NK-92 treated with Interleukin-12 subunit alpha and Interleukin-12 subunit beta, amount 100 ng/mL, for 24 hours (cell line): Measurements from ENCODE around the gene SDK1.

Experiments used
- DNase-seq: peaks from one replicate; lab custom pipeline; 2025; lab: John Stamatoyannopoulos, UW

Gene SDK1

DNA sequence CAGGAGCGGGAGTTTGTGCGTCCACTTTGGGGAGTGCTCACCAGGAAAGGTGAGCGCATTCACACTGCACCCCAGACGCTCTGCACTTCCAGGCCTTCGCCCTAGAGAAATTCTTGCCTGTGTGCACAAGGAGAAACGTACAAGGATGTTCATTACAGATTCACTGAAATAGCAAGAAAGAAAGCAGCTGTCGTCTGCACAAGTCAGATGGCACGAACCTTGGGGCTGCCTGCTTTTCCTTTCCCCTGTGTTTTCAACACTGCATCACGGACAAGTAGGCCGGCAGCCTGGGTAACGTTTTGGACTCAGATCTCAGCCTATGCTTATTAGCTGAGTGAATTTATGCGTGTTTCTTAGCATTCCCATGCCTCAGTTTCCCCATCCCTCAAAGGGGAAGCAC is 834.2 kb downstream of the SDK1 start:
- DNase-seq = no peak

DNA sequence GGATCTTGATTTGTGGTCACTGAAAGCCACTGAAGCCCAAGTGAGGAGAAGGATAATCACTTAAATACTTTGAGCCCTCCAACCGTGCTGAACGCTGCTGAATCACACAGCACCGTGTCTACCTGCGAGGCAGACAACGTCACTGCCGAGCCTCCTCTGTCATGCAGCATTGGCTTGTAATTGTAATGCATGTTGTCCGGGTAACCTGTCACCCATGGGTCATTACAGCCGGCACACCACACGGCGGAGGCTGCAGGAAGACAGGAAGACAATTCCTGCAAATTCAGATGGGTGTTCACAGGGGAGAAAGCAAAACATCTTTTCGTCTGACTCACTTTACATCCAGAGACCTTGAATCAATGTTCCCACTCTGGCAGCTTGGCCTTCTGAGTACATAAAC is 835.0 kb downstream of the SDK1 start:
- no peak for DNase-seq

DNA sequence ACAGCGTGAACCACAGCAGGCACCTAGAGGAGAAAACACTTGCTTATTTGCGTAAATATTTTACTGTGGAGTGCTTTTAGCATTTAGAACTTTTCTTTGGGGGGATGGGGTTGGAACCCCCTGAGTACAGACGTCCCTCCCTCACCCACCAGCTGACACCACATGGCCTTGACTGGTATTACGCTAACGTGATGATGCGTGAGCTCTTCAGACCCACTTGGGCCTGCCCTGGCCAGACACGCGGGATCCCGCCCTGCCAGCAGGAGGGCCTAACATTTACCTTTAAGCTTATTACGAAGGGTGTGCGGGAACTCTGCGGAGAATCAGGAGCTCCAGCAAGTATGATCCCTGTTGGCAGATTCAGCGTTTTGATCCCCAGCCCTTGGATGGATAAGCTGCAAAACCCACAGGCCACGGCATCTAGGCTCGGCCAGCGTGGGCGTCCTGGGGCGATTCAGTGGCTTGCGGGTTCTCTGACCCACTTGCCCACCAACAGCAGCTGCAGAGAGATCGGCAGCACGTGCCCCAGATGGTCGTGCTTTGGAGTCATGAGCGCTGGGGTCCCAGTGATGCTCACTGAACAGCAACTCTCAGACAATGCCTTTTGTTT is 835.6 kb downstream of the SDK1 start:
- DNase-seq = no peak

DNA sequence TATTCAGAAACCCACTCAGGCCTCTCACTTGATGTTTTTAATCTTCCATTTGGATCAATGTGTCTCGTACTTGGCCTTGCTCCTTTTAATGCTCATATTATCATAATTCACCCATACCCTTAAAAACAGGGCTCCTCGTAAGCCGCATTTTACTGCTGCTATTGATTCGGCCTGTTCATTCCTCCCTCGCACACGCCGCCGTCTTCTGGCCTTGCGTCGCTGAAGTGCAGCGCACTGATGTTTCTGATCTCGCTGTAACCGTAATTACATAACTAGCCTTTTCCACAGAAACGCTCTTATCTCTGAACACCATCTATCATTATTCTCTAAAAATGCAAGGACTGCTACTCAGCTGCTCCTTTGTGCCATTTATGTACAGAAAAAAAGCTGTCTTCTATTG is 836.5 kb downstream of the SDK1 start:
- DNase-seq = no peak

DNA sequence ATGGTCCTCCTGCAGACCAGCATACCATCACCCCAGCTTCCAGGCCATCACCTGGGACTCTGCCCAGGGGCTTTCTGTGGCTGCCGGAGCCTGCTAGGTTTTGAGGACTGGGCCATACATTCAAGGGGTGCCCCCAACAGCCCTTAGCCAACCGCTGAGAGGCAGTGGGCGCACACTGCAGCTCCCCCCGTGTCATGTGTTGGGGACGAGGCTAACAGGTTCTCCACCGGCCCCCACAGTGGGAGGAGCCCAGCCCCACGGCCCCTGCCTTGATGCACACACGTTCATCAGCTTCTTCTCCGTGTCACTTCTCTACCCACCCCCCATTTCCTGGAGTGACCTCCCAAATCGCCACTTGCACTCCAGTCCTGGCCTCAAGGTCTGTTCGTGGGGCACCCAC is 837.8 kb downstream of the SDK1 start:
- DNase-seq = no peak

DNA sequence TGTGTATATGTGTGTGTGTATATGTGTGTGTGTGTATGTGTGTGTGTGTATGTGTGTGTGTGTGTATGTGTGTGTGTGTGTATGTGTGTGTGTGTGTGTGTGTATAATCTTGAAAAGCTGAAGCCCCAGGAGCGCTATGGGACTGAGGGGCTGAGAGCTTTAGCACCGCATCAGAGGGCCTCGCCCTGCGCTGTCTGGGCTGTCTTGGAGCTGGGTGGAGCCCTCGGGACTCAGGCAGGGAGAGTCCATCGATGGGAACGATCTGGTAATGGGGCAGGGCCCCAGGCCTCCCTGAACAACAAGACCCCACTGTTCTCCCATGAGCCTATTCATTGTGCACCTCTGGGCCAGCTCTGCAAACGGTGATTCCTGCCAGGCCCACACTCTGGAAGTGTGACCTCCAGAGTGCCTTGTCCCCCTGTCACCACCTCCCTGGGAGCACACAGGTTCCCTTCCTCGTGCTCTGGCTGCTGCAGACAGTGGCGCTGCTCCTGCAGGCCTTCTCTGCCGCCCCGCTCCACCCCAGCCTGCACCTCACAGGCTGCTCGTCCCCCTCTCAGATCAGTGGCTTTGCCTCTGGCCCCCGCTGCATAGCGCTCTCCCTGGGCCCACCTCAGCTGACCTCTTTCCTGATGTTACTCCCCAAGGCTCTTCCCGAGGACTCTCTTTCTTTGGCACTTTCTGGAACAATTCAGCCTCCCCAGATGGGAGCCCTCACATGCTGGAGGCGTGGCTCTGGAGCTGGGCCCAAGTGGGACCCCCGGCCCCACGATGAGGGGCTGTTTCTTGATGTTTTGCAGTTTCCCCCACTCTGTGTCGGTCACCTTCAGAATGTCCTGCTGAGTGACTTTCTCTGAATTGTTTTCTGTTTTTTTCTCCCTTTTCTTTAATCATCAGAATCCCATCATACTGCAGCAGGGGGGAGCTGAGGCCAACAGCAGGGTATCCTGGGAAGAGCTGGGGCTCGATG is 838.9 kb downstream of the SDK1 start:
- no peak for DNase-seq

DNA sequence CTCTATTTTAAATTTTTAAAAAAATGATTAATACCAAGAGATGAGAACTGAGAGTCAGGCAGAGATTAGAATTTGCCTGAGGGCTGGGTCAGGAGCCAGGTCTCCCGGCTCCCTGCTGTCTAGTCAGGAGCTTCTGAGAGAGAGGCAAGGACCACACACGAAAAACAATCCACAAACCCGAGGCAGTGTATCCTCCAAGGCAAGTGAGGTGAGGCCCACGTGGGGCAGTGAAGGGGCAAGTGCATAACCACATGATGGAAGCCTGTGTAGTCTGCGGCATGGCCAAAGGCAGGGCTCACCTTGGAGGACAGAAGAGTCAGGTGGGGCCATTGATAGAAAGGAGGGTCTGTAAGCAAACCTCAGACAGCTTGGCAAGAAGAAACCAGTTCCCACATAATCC is 839.9 kb downstream of the SDK1 start:
- no peak for DNase-seq

DNA sequence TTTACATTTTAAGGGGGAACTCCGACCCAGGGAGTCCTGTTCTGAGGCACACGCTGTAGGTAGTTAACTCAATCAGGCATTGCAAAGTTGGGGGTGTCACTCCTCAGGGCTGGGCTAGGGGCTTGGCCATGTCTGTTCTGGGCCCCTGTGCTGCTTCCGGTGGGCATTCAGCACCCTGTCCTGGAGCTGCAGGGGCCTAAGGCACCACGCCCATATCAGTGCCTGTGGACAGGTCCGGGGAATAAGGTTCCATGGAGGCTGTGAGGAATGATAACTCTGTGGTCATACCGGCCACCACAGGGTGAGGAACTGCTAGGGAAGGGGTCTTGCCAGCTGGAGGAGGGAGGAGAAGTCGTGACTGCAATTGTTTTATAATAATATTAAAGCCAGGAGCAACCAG is 842.0 kb downstream of the SDK1 start:
- DNase-seq = no peak

DNA sequence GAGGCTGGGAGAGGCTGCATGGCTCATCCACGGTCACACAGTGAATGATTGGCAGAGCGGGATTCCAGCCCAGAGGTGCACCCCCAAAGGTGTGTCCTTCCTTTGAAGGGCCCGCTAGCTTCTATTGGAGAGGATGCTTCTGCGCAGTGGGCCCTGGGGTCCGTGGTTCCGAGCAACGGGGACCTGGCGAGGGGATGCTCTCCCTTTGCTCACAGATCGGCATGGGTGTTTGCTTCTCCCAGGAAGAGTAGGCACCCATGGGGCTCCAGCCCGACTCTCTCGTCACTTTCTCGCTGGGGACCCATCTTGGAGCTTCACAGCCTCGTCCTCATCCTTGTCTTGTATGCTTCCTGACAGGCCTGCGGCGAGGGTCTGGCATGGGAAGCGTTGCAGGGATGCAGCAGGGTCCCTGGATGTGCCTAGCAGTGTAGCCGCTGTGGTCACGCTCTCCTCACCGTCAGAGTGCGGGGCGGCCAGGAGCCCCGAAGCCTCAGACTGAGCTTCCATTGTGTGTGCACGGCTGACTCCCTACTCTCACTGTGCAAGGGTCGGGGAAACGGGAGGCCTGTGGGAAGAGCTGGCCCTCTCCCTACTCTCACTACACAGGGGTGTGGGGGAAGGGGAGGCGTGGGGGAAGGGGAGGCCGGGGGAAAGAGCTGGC is 842.6 kb downstream of the SDK1 start:
- no peak for DNase-seq

DNA sequence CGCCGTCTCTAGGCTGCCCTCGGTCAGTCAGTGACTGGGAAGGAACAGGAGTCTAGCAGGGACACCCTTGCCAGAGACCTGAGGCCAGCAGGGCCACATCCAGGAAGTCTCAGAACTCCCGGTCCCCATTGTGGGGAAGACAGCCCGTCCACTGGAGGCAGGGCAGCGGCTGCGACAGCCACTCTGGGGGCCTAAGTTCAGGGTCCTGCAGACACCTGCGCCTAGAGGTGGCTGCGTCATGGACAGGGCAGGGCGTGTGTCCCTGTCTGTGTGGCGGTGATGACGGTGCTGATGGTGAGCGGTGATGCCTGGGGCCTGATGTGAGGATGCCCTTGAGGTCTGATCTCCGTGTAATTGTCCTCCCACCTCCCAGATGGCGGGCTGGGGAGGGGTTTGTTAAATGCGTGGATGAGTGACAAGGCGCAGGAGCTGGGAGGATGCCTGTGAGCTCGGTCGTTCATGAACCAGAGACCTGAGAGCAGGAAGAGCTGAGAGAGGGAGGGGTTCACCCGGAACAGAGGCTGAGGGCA is 843.2 kb downstream of the SDK1 start:
- DNase-seq = no peak

DNA sequence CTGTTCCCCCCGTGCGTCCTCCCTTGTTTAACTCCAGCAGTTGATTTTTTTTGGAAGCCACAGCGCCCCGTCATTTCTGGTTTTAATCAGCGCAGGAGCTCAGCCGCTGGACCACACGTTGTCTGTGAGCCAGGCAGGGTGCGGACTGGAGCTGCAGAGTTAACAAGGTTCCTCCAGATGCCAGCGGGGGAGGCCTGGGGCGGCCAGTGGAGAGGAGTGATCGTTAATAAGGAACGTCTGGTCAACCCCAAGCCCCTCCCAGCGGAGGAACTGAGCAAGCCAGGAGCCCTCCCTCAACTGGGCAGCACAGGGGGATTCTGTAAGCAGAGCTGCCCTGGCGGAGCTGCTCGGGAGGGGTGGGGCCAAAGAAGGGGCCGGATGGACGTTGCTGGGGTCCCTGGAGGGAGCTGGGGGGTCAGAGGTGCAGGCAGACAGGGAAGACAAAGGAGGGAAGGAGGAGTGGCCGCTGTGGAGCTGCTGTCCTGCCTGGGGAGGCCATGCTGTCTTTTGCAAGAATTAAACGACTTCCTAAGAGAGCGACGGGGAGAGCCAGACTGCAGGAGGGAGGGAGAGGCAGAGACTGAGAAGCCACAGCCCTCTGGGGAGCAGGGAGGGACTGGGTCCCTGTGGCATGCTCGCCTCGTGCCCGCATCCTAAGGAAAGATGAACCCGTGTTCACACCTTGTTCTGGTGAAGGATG is 843.9 kb downstream of the SDK1 start:
- no peak for DNase-seq

DNA sequence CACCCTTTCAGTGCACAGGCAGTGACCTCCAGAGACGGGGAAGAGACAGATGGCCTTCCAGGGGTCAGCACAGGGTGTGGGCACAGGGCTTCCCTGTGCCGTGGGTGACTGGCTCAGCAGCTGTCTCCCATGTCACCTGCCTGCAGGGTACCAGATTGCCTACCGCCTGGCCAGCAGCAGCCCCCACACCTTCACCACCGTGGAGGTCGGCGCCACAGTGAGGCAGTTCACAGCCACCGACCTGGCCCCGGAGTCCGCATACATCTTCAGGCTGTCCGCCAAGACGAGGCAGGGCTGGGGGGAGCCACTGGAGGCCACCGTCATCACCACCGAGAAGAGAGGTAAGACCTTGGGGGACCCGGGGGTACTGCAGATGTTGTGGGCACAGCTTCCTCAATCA is 844.5 kb downstream of the SDK1 start:
- DNase-seq = no peak

DNA sequence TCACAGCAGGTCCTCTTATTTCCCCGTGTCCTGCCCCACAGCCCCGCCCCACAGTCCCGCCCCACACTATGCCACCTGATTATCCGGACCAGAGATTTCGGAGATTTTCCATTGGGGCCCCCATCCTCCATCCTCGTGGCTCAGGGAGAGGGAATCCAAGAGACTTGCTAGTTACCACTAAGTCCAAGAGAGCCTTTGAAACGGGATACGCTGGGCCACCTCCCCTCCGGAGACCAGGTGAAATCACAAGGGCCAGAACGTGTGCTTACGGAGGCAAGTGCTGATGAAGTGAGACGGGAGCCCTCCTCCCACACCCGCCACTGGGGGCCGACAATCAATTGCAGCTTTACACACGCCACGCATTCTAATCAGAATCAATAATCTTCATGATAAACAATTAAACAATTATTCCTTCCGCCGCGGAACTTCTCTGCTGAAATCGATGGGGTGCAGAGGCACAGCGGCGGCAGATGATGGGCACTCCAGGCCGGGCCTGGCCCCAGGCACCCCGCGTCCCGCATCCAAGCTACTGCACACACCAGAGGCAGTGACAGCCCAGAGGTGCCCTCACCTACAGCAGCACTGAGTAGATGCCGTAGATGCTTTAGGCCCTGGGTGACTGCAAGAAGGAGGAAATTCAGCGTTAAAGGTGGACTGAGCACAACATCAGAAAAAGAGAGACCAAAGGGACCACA is 847.0 kb downstream of the SDK1 start:
- no peak for DNase-seq

DNA sequence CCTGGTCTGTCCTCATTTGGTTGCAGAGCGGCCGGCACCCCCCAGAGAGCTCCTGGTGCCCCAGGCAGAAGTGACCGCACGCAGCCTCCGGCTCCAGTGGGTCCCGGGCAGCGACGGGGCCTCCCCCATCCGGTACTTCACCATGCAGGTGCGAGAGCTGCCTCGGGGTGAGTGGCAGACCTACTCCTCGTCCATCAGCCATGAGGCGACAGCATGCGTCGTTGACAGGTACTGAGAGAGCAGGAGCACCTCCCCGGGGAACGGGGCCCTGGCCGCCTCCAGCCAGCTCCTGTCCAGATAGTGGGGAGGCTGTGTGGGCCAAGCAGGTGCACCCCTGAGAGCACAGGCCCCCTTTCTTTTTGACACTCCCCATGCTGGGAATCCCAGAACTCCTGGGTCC is 848.2 kb downstream of the SDK1 start:
- no peak for DNase-seq

DNA sequence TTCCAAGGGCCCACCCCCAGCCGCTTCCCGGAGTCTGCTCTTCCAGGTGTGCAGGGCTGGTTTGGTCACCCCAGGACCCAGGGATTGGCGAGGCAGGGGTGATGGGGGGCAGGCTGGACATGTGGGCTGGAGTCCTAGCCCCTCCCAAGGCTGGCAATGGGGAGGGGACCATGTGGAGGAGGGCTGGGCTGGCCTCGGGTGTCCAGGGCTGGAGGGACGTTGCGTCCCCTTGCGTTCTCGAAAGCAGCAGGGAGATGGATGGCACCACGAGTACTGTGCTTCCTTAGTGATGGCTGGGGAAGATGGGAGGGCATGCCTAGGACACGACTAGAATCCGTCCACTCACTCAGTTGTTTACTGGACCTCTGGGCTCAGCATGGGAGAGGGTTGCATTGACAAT is 848.6 kb downstream of the SDK1 start:
- DNase-seq = no peak

DNA sequence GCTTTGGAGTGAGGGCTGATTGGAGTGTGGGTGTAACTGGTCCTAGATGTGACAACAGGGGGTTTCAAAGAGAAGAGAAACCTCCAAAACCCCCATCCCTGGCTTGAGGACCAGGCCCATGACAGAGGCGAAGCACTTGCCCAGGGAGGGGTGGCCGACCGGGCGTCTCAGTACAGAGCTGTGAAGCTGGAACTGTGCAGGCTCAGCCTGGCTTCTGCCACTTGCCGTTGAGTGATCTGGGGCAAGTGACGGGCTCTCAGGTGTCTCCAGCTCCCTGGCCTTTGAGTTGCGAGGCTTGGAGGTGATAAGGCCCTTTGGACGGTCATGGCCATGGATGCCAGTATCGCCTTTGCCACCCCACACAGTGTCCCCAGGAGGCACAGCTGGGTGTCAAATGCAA is 849.7 kb downstream of the SDK1 start:
- no peak for DNase-seq

DNA sequence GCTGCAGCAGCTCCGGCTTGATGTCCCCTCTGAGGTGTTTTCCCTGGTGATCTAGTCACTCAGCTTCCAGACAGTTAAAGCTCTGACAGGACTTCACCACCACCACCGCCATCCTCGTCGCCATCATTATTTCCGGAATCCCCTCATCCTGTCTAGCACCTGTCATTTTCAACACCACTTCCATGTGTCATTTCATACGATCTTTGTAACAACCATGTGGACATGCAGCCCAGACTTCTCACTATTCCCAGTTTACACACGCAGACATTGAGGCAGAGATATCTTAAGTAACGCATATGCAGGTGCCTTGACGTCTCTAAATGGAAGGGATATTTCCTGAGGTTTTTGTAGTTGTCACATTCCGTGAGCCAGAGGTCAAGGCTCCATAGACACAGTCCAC is 850.5 kb downstream of the SDK1 start:
- DNase-seq = no peak

DNA sequence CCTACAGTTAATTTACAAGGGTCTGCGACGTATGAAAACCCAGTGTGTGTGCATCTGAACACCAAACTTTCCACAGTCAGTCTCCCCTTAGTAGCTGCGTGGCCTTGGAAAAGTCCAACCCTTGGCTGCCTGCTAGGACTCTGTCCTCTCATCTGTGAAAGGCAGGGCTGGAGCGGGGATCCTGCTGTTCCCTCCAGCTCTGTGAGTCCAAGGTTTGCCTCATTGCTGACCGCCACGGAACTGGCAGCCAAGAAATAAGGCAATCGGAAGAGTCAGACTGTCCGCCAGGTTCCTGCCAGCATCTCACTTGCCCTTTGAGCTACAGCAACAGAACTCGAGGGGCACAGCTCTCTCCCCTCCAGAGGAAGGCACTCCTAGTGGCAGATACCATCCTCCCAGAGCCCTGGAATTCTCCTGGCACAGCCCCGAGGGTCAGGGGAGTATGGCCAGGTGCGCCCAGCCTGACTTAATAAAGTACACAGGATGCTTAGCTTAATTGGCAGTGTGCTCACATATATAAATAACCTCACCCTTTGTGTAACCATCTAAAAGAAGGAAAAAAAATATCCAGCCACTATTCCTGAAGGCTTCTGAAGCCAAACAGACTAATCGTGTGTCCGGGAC is 851.0 kb downstream of the SDK1 start:
- DNase-seq = no peak

DNA sequence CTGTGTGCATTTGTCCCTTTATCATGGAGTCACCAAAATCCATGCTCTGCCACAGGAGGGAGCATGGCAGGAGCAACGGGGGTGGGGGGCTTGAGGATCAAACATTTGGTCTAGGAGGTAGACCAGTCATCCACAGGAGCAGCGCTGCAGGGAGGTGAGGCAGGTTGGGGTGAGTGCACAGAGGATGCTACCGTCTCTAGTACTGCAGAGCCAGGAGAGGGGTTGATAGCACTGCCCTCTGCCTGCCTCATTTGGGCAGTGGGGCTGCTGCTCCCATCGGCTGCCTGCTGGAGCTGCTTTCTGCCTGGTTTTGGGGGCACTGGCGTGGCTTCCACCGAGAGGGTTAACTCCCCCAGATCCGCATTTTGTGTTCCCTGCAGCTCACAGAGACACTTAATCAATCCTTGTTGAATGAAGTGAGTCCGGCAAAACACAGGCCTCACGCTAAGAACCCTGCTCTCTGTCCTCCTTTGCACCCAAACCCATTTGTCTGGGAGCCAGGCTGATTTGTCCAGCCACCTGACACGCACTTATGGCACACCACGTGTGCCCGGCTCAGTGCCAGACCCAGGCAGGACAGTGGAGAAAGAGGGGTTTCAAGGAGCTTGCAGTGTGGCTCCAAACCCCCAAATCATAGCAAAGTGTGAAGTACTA is 854.0 kb downstream of the SDK1 start:
- DNase-seq = no peak

DNA sequence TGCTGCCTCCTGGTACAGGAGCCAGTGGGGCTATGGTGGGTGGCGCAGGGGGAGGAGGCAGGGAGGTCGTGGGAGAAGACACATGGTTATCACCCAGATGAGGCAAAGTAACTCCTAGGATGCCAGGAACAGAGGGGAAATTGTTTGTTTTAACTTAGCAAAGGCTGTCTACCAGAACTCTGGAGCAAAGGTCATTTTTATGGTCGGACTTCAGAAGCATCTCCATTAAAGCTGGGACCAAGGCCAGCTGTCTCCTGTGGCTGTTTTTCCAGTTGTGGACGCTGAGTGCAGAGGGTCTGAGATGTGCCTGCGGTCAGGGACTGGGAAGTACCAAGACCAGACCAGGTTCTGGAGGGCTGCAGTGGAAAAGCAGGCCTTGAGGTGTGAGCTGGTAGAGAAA is 855.1 kb downstream of the SDK1 start:
- DNase-seq = no peak

DNA sequence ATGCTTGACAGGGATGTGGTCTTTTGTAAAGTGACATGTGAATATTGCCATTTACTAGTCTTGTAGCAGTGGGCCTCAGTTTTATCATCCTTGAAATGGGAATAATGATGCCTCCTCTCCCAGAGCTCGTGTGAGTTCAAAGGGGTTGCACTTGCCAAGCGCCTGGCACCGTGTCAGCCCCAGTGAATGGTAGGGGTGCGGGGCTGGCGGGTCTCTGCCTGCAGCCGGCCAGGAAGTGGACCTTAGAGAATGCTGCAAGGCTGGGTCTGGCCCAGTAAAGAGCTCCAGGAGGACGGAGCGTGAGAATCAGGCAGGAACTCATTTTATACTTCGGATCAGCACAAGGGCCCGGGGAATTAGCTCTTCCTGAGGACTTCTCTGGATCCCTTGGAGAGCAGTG is 856.6 kb downstream of the SDK1 start:
- DNase-seq = no peak
